ENCODE measurements around the gene PRADC1. TPM values are rescaled to one million over a fixed set of nuclear protein-coding genes. Genes with fewer than 3 reads are reported as not detected.

PRADC1 gene
- total RNA-seq (2014; rRNA removed; shearing (Covaris generic); ENCODE audit: low replicate concordance): 35.4 and 45.3 TPM in 2 replicates

DNA sequence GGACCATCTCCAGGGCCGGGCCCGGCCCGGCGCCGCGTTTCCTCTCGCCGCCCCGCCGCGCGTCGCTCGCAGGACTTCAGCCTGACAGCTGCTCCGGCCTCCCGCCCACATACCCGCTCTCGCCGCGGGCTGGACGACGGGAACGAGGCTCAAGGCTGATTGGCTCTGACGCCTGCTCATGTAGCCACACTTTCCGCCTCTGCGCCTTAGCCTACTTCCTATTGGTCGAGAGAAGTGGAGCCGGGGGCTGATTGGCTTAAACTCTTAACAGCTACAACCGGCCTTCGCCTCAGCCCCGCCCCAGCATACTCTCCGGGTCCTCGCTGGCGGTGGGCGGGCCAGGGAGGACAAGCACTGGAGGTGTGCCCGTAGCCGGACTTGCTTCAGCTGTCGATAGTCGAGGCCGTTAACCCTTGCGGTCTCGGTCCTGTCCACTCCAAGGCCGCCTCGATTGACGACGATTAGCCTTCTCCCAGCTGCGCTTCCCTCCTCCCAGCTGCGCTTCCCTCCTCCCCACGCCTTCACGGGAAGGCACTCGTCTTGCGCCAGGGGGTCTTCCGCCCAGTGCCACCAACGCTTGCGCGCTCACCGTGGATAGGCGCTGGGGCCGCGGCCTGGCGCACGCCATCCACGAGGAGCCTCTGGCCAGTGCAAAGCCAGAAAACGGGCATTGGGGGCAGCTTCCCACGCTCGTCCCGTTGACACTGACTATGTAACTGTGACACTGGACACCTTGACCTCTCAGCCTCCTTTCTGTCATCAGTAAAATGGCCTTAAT, at the start of gene PRADC1:
PRADC1 (minus strand) TSS at position 86 of the 778 bp plus-strand sequence; CDS start at position 7, 79 bp downstream.
- Histone ChIP-seq H3K79me2 (ENCODE audit: low read length) (peaks cover 51% of the 10 kb centered on the region), H3K4me3 (ENCODE audit: low read length) (peak within 1 kb of the TSS; percentile 92), H4K20me1 (ENCODE audit: insufficient read depth, low read depth, low read length) (peaks cover 35% of the 10 kb centered on the region)

GRCh38 chr2:73281244-73281643, 48.2 kb upstream of the PRADC1 start:
- Histone ChIP-seq H3K79me2 (ENCODE audit: low read length) (peaks cover 82% of the 10 kb centered on the region), H3K9ac (ENCODE audit: low read length) (no peak overlapping the region), H3K36me3 (ENCODE audit: insufficient read depth, low read length) (peaks cover 33% of the 10 kb centered on the region), H3K27me3 (ENCODE audit: low read length) (no peaks in the 10 kb centered on the region), H3K4me3 (ENCODE audit: low read length) (no peak overlapping the region), H3K27ac (ENCODE audit: low read length) (no peak overlapping the region), H3K9me2 (replicated peaks; ENCODE audit: insufficient read depth, low read length) (no peaks in the 10 kb centered on the region), H4K20me1 (ENCODE audit: insufficient read depth, low read depth, low read length) (peaks cover 54% of the 10 kb centered on the region), H2AFZ (ENCODE audit: low read length) (no peak overlapping the region), H3K4me2 (ENCODE audit: low read depth, low read length, poor library complexity, severe bottlenecking) (no peak overlapping the region), H3K4me1 (ENCODE audit: low read length) (peaks cover 36% of the 10 kb centered on the region), H3K9me3 (ENCODE audit: low read length) (no peaks in the 10 kb centered on the region)
- no peak for DNase-seq

More for the DNA sequence above, at the start of gene PRADC1:
- Histone ChIP-seq H3K4me2 (ENCODE audit: low read depth, low read length, poor library complexity, severe bottlenecking) (peak within 1 kb of the TSS; percentile 90), H3K27ac (ENCODE audit: low read length) (peak within 1 kb of the TSS; percentile 81), H2AFZ (ENCODE audit: low read length) (peak within 1 kb of the TSS; percentile 80), H3K4me1 (ENCODE audit: low read length) (peaks cover 38% of the 10 kb centered on the region), H3K9me2 (replicated peaks; ENCODE audit: insufficient read depth, low read length) (no peaks in the 10 kb centered on the region), H3K9ac (ENCODE audit: low read length) (peak within 1 kb of the TSS; percentile 89), H3K9me3 (ENCODE audit: low read length) (no peaks in the 10 kb centered on the region), H3K27me3 (ENCODE audit: low read length) (no peaks in the 10 kb centered on the region), H3K36me3 (ENCODE audit: insufficient read depth, low read length) (peaks cover 19% of the 10 kb centered on the region; the same call in 1 of the 2 replicates)
- DNase-seq: peak; percentile 100

DNA sequence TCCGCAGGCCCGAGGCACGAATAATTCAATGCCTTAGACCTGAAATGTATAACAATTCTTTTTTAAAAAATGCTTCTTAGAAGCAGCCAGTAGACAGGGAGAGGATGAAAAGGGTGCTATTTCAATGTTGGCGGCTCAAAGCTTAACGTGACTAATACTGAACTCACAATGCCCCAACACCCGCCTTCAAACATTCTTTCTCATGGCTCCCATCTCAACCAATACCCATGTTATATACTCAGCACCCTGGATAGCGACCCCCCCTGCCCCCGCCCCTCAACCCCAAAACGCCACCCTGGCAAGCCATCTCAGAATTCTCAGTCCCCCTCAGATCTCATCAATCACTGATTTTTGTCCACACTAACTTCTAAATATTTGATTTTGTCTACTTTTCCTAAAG, 46.8 kb upstream of the PRADC1 start:
- no peak overlapping the region for H3K27ac ChIP-seq (ENCODE audit: low read length)
- no peak overlapping the region for H3K9ac ChIP-seq (ENCODE audit: low read length)
- H2AFZ ChIP-seq (ENCODE audit: low read length): no peak overlapping the region
- H3K27me3 ChIP-seq (ENCODE audit: low read length): no peaks in the 10 kb centered on the region
- H3K4me3 ChIP-seq (ENCODE audit: low read length): no peak overlapping the region
- H3K36me3 ChIP-seq (ENCODE audit: insufficient read depth, low read length): peaks cover 35% of the 10 kb centered on the region
- H3K4me1 ChIP-seq (ENCODE audit: low read length): peaks cover 24% of the 10 kb centered on the region
- H4K20me1 ChIP-seq (ENCODE audit: insufficient read depth, low read depth, low read length): peaks cover 56% of the 10 kb centered on the region
- no peak overlapping the region for H3K4me2 ChIP-seq (ENCODE audit: low read depth, low read length, poor library complexity, severe bottlenecking)
- no peak for DNase-seq
- no peaks in the 10 kb centered on the region for H3K9me2 ChIP-seq (replicated peaks; ENCODE audit: insufficient read depth, low read length)
- peaks cover 95% of the 10 kb centered on the region for H3K79me2 ChIP-seq (ENCODE audit: low read length)
- no peaks in the 10 kb centered on the region for H3K9me3 ChIP-seq (ENCODE audit: low read length)

DNA sequence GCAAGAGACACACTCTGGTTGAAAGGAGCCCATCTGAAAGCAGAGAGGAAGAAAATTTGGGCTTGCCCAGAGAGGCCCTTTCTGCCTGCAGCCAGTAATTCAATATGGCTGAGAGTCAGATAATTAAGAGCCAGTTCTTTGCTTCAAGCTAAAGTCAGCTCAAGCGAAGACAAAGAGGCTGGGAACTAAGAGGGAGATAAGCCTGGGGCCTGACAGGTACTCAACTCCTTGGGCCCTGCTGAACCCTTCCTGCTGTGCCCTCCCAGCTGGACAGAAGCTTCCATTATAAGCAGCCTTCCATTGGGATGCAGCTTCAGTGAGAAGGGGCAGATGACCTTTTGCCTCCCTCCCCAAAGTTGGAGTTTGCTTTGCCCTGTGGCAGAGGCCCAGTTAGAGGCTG, 39.2 kb upstream of the PRADC1 start:
- peaks cover 69% of the 10 kb centered on the region for H4K20me1 ChIP-seq (ENCODE audit: insufficient read depth, low read depth, low read length)
- peaks cover 95% of the 10 kb centered on the region for H3K79me2 ChIP-seq (ENCODE audit: low read length)
- H3K9me2 ChIP-seq (replicated peaks; ENCODE audit: insufficient read depth, low read length): no peaks in the 10 kb centered on the region
- H3K4me3 ChIP-seq (ENCODE audit: low read length): no peak overlapping the region
- H3K9ac ChIP-seq (ENCODE audit: low read length): no peak overlapping the region
- H3K4me1 ChIP-seq (ENCODE audit: low read length): peaks cover 11% of the 10 kb centered on the region; the same call in 1 of the 2 replicates
- no peak overlapping the region for H3K4me2 ChIP-seq (ENCODE audit: low read depth, low read length, poor library complexity, severe bottlenecking)
- no peaks in the 10 kb centered on the region for H3K27me3 ChIP-seq (ENCODE audit: low read length)
- DNase-seq: no peak
- no peak overlapping the region for H2AFZ ChIP-seq (ENCODE audit: low read length)
- peaks cover 35% of the 10 kb centered on the region for H3K36me3 ChIP-seq (ENCODE audit: insufficient read depth, low read length)
- H3K9me3 ChIP-seq (ENCODE audit: low read length): no peaks in the 10 kb centered on the region
- no peak overlapping the region for H3K27ac ChIP-seq (ENCODE audit: low read length)

GRCh38 chr2:73269686-73270465, 36.8 kb upstream of the PRADC1 start:
- Histone ChIP-seq H2AFZ (ENCODE audit: low read length) (no peak overlapping the region), H3K27me3 (ENCODE audit: low read length) (no peaks in the 10 kb centered on the region), H3K4me2 (ENCODE audit: low read depth, low read length, poor library complexity, severe bottlenecking) (peak overlapping the region; percentile 61), H3K9ac (ENCODE audit: low read length) (peak overlapping the region; percentile 62), H3K9me3 (ENCODE audit: low read length) (no peaks in the 10 kb centered on the region), H3K27ac (ENCODE audit: low read length) (no peak overlapping the region), H3K4me3 (ENCODE audit: low read length) (peak overlapping the region; percentile 52; the same call in 1 of the 2 replicates), H4K20me1 (ENCODE audit: insufficient read depth, low read depth, low read length) (peaks cover 80% of the 10 kb centered on the region), H3K9me2 (replicated peaks; ENCODE audit: insufficient read depth, low read length) (no peaks in the 10 kb centered on the region), H3K79me2 (ENCODE audit: low read length) (peaks cover 86% of the 10 kb centered on the region), H3K4me1 (ENCODE audit: low read length) (peaks cover 11% of the 10 kb centered on the region; the same call in 1 of the 2 replicates), H3K36me3 (ENCODE audit: insufficient read depth, low read length) (peaks cover 30% of the 10 kb centered on the region)
- DNase-seq: no peak

DNA sequence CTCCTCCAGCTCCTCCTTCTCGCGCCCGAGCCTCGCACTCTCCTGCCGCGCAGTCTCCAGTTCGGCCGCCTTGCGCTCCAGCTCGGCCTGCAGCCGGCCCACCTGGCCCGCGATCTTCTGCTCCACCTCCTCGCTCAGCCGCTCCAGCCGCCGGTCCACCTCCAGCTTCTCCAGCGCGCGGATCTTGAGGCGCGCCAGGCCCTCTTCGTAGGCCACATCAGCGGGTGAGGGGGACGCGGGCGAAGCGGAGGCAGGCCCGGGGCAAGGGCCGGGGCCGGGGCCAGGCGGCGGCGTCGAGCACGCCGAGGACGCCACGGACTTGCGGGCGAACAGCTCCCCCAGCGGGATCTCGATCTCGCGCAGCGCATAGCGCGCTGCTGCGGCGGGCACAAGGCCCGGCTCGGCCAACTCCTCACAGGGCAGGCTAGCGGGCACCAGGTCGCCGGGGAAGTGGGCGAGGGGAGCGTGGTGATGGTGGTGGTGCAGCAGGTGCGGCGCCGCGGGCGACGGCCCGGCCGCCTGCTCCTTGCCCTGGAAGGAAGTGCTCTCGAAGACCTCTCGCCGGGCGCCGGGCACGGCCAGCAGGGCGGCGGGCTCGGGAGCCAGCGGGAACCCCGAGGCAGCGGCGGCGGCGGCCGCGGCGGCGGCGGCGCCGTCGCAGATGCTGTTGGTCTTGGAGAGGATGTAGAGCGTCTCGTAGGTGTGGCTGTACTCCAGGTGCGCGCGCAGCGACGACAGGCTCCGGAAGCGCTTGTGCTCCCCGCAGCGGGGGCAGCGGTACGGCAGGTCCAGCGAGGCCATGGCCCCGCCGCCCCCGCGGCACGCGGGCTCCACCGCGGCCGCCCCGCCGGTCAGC, 36.0 kb upstream of the PRADC1 start:
- peak overlapping the region; percentile 61 for H3K4me2 ChIP-seq (ENCODE audit: low read depth, low read length, poor library complexity, severe bottlenecking)
- H3K4me1 ChIP-seq (ENCODE audit: low read length): peaks cover 11% of the 10 kb centered on the region; the same call in 1 of the 2 replicates
- DNase-seq: peak; percentile 83
- no peak overlapping the region for H2AFZ ChIP-seq (ENCODE audit: low read length)
- no peaks in the 10 kb centered on the region for H3K9me3 ChIP-seq (ENCODE audit: low read length)
- peak overlapping the region; percentile 52; the same call in 1 of the 2 replicates for H3K4me3 ChIP-seq (ENCODE audit: low read length)
- peaks cover 78% of the 10 kb centered on the region for H3K79me2 ChIP-seq (ENCODE audit: low read length)
- no peaks in the 10 kb centered on the region for H3K9me2 ChIP-seq (replicated peaks; ENCODE audit: insufficient read depth, low read length)
- no peaks in the 10 kb centered on the region for H3K27me3 ChIP-seq (ENCODE audit: low read length)
- H3K27ac ChIP-seq (ENCODE audit: low read length): no peak overlapping the region
- peaks cover 33% of the 10 kb centered on the region for H3K36me3 ChIP-seq (ENCODE audit: insufficient read depth, low read length)
- peak overlapping the region; percentile 62 for H3K9ac ChIP-seq (ENCODE audit: low read length)
- peaks cover 88% of the 10 kb centered on the region for H4K20me1 ChIP-seq (ENCODE audit: insufficient read depth, low read depth, low read length)

DNA sequence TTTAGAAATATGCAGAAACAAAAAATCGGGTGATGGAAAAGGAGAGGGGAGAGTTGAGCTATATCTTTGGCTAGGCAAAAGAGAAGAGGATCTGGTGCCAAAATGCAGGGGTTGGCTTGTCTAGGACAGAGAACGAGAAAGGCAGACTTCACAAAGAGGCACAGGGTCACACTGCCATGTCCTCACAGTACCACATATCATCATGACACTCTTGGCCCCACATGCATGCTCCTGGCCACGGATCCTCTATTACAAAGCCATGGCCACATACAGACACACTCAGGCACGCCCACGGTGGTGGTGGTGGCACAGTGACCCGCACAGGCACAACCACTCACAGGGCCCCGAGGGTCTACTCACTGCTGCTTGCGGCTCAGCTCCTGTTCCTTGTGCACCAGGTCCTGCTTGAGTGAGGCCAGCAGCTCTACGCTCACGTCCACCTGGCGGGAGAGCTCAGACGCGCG, 35.4 kb upstream of the PRADC1 start:
- H3K36me3 ChIP-seq (ENCODE audit: insufficient read depth, low read length): peaks cover 35% of the 10 kb centered on the region
- H3K4me3 ChIP-seq (ENCODE audit: low read length): no peak overlapping the region
- H2AFZ ChIP-seq (ENCODE audit: low read length): no peak overlapping the region
- H3K27me3 ChIP-seq (ENCODE audit: low read length): no peaks in the 10 kb centered on the region
- H3K4me2 ChIP-seq (ENCODE audit: low read depth, low read length, poor library complexity, severe bottlenecking): no peak overlapping the region
- H3K27ac ChIP-seq (ENCODE audit: low read length): no peak overlapping the region
- no peaks in the 10 kb centered on the region for H3K9me2 ChIP-seq (replicated peaks; ENCODE audit: insufficient read depth, low read length)
- H3K9me3 ChIP-seq (ENCODE audit: low read length): no peaks in the 10 kb centered on the region
- H3K79me2 ChIP-seq (ENCODE audit: low read length): peaks cover 71% of the 10 kb centered on the region
- H4K20me1 ChIP-seq (ENCODE audit: insufficient read depth, low read depth, low read length): peaks cover 86% of the 10 kb centered on the region
- no peak overlapping the region for H3K9ac ChIP-seq (ENCODE audit: low read length)
- DNase-seq: no peak
- H3K4me1 ChIP-seq (ENCODE audit: low read length): peaks cover 11% of the 10 kb centered on the region; the same call in 1 of the 2 replicates
